GM18508 (cell line): ENCODE data around the gene KNCN.

Source experiments
- ATAC-seq: cut with Tn5 transposase; IDR thresholded peaks from one replicate; pipeline ENCODE4 v1.9.1; 2021; ENCODE audit warnings: moderate number of reproducible peaks; ENCODE audit not compliant: insufficient read depth, unreplicated experiment

KNCN gene

DNA sequence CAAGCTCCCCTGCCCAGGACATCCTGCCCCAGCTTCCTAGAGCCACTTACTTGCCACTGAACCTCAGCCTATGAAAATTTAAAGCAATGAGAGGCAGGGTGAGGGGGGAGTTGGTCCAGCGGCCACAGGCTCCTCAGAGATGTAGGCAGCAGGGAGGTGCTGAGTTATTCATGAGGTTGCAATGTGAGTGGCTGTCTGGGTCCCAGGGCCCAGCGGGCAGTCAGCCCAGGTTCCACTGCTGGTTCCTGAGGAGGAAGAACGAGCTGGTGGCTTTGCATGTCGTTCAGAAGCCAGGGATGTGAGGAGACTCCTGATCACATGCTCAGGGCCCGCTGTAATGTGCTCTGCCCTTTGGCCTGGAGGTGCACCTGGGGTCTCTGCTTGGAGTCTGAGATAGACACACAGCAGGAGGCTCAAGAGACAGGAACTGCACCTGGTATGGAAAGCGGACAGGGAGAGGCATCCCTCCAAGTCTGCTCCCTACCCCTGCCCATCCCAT, at the start of gene KNCN:
KNCN (minus strand) TSS at position 51 of the 499 bp plus-strand sequence. CDS start 432 bp downstream, outside the sequence.
- no peak for ATAC-seq

DNA sequence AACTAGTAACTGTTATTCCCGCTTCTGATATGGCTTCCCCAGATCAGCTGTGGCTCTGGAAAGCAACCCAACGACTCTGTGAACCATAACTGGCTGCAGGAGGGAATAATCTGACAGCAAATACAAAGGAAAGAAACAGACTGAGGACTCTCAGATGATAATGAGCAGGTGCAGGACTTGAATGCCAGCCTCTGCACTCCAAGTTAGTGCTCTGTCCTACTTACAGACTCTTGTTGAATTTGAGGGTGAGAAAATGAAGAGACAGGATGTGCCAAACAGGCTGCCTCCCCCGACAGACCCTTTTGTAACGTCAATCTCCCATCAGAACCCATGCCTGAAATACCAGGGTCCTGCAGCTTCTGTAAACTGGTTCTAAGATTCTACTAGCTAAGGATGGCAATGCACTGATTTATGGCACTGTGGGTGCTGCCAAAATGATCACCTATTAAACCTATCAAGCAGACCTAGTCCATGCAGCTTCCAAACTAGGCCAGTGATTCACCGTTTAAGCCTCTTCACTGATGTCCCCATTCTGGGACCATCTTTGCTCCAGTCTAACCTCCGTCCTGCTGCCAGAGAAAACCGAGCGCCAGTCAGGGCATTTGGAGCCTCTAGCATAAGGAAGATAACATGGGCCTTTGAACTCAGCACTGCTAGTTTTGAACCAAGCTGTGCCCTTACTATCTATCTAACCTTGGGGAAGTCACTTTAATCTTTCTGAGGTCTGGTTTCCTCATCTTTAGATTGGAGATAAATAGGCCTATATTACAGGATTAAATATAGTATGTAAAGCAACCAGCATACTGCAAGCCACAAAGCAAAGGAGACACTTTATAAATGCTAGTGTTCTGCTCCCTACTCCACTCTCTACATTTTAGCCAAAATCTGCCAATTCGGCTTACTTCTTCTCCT, 47.9 kb upstream of the KNCN start:
- ATAC-seq: no peak

DNA sequence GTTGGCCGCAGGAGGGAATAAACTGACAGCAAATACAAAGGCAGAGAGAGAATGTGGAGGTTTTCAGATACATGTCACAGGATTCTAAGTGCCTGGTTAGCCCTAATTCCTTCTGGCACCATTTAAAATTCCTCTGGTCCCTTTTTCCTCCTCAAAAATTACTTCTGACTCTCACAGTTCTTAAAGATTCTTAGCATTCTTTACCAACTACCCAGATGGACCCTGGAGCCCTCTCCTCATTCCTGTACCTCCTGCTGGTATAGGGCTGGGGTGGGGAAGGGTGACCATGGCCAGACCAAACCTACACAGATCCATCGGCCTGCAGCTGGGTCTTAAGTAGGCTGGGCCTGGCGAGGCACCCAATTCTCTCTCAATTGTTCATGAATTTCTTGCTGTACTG, 45.4 kb upstream of the KNCN start:
- ATAC-seq: no peak

DNA sequence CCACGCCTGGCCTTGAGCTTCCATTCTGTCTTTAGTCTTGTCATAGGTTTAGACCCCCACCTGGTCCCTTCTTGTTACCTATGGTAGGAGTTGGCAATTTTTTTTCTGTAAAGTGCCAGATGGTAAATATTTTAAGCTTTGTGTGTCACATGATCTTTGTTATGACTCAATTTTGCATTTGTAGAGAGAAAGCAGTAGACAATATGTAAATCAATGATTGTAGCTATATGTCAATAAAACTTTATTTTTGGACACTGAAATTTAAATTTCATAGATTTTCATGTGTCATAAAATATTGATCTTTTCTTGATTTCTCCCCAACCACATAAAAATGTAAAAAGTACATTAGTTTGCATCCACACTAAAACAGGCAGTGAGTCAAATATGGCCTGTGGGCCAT, 44.6 kb upstream of the KNCN start:
- no peak for ATAC-seq

DNA sequence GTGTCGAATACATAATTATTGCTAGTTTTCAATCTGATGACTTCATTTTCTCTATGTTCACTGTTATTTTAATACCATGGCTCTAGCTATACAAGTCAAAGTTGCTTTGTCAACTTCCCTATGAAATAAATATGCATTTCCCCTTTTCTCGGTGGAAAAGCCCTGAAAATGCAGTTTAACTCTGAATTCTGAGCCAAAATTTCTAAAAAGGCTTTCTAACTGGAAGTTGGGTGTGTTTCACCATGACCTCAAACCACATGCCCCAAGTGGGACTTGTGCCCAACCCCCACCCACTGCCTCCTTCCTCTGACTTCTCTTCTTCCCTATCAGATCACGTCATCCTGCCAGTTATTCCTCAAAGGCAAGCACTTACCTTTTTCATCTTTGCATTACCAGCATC, 43.7 kb upstream of the KNCN start:
- no peak for ATAC-seq

DNA sequence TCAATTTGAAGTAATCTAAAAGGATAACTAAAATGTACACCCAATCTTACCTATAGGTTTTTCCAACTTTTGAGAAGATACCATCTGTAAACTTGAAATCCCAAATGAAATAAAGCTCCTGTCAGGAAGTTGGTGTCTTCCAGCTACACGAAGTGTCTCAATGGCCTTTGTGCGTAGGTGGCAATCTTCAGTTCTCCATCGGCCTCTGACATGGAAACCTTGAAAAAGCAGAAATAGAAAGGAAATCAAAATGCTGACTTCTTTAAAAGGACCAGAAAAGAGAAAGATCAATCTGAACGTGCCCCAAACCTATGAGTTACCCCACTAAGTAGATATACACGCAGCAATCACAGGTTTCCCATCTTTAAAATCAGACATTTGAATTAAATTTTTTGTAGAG, 42.6 kb upstream of the KNCN start:
- no peak for ATAC-seq

DNA sequence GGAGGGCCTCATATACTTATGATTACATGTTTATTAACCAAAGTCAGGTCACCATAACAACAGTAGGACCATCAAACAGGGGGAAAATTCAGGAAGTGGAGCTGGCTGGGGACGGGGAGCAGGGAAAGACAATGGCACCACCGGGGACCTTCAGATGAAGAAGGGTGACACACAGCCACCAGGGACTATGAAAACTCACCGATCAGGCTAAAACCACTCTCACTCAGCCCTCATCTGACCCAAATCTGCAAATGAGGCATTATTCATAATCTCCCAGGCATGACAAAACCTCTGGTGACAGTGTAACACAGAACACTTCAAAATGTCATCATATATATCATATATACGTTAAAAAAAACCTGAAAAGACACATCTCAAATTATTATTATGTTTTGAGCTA, 41.4 kb upstream of the KNCN start:
- ATAC-seq: no peak

DNA sequence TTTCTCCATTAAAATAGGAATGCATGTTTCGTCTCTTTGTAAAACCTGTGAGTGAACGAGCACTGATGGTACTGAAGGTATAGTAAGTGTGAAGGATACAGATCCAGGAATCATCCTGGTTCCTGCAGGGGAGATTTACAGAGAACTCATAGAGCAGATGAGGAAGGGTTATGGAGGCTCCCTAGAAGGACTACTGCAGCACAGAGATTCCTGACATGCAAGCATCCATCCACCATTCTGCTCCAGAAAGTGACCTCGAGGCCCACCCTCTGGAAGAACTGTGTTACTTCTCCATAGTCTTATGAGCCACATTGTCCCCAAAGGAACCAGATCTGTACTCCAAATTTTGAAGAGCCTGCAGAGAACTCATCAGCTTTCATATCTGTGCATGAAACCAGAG, 38.1 kb upstream of the KNCN start:
- ATAC-seq: no peak

DNA sequence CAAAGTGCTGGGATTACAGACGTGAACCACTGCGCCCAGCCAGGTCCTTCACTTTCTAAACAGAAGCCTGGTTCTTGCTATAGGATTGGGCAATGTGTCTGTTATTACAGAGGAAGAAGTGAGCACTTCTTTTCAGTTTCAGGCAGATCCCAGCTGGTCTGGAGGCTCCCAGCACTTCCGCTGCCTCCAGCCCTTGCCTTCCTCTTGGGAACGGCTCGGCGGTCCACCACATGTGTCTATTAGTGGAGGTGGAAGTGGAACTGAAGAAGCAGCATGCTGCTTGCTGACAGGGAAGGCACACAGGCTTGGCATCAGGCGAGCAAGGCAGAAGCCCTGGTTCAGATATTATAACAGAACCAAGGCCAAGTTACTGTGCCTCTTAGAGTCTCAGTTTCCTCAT, 35.6 kb upstream of the KNCN start:
- ATAC-seq: no peak

DNA sequence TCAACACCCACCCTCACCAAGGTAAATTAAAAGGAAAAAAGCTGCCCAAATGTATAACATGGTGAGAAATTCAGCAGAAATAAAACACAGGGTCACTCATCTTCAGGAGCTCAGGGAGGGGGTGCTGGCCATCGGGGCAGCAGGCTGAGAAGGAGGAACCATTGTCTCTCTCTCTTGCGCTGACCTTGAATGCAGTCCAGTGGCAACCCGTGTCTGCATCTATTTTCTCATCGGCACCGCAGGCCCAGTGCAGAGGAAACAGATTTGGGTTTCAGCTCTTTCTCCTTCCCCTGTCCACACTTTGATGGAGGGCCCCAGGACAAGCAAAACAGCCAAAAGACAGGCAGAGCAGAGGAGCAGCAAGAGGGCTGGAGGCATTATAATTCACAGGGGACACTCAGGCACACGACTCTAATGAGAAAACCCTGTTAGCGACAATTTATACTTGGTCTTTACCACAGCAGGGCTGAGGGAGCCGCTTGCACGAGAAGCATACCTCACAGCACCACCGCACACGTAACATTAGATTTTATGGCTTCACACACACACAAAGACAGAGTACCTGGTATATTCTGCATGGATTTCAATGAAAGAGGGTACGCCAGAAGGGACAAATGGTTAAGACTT, 34.0 kb upstream of the KNCN start:
- ATAC-seq: no peak

DNA sequence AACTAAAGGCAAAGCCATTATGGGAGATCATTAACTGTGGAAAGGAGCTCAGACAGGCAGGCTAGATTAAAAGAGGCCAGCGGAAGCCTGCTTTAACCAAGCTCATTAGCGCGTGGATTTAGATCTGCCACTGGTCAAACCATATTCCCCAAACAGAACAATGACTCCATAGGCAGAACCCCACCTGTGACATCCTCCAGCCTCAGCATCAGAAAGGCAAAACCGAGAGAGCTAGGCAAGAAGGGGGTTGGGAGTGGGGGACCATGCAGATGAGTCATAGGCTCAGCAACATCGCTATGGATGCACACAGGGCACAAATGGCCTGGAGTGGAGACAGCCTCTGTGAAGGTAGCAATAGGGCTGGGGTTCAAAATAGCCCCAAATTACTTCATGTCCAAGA, 32.0 kb upstream of the KNCN start:
- no peak for ATAC-seq

DNA sequence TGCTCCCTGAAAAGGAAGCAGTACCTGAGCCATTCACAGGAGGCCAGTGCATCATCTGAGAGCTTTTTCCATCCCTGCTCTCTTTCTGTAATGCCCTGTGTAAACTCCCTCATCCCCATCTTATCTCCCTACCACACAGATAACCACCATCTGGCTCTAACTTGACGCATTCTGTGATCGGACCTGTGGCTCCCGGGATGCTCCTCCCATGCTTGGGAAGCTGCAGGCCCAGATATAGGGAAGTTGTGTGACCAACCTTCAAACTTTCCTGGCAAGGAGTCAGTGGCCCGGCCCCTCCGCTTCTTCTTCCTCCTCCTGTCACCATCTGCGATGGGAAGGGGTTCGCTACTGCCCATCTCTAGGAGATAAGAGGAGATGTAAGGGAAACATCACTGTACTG, 31.5 kb upstream of the KNCN start:
- ATAC-seq: no peak

DNA sequence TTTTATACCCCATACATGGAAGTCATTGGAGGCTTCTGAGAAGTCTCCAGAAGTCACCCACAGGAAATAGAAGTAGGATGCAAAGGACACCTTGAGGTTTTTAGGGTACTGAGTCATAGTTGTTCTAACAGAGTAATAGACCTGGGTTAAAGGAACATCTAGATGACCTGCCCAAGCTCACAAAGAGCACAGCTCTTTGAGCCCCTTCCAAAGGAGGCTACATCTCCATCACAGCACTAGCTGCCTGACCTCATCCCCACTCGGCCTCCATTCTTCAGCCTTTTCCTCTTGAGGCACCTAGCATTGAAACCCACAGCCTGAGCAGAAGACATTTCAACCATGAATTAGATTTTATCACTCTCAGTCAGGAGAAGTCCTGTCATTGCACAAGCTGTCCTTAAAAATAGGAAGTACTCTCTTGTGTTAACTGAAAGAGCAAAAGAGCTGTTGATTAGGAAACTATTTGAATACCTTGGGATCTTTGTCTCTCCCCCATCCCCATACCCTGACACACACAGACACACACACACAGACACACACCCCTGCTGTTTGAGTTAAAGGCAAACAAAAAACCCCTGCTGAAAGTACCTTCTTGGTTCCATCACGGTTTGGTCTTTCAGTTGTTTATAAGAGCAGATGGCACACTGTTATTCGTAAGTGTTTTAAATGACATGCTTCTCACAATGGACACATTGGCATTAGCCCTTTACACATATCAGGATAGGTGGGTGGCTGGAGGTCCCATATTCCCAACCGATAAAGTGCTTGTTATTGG, 30.4 kb upstream of the KNCN start:
- no peak for ATAC-seq

DNA sequence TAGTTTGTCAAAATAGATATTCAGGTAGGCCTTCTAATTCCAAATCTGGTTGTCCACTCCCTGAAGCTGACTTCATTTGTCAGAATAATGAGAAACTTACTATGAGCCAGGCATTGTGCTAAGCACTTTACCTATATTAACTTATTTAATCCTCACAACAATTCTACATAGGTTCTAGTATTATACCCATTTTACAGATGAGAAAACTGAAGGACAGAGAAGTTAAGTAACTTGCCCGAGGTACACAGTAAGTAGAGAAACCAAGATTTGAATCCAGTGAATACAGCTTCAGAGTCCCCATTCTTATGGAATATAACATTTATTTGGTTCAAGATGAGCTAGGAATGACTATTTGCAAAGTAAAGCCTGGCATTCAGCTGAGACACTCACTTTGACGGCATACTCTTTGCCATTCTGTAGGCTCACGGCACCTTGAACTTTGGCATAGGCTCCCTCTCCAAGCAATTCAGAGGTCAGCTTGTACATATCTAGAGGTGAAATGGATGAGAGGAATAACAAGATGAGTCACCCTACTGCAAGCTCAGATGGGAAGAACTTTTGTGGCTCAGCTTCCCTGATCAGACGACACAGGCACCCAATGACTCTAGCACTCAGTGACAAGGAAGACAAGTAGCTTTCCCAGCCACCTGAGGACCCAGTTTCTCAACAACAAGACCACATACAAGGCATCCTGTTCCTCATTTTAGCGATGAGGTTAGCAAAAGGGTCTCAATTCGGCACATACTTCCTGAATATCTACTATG, 28.9 kb upstream of the KNCN start:
- no peak for ATAC-seq

DNA sequence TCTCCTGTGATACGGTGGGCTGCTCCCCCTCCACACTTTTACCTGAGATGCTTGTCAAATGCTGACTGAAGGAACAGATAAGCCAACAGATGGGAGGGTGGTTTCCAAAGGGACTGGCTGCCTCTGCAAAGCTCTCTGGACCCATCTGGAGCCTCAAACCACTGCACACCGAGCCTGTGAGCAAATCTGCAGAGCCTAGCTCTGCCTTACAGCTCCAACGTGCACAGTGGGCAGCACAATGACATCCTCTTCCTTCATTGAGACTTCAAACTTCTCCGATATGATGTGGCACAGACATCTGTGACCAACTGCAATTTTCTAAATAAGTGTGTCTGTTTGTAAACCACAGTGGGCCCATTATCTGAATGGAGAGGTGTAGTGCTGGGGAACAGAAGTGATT, 26.2 kb upstream of the KNCN start:
- no peak for ATAC-seq

DNA sequence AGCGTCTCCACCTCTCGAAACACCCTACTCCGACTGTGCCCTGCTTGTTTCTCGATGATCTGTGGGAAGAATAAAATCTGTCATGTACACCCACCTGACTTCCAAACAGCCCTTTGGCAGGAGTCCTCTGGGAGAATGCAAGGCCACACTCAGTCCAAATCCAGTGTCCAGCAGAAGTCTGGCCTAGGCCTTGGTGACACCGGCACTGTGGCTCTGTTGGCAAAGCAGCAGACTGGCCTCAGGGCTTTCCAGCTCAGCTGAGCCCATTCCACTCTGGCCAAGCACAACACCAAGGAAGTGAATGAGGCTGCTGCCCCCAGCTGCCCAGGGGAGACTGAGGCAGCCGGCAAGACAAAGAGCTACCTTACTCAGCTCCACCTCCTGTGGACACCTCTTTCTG, 25.1 kb upstream of the KNCN start:
- no peak for ATAC-seq

DNA sequence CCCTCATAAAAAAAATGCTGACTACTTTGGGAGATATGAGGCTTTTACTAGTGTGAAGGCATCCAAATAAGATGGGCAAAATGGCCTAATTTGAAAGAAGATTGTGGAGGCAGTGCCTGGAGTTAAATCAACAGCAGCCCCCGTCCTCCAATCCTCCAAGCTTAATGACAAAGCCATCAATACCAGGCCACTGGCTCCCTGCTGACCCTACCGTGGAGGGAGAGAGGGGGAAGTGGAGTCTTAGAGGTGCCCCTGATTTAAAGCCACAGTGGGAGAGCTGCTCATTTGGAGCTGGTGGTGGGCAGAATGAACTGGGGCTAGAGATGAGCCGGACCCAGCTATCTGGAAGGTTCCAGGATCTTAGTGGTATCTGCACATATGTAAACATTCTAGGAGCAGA, 24.3 kb upstream of the KNCN start:
- ATAC-seq: no peak

DNA sequence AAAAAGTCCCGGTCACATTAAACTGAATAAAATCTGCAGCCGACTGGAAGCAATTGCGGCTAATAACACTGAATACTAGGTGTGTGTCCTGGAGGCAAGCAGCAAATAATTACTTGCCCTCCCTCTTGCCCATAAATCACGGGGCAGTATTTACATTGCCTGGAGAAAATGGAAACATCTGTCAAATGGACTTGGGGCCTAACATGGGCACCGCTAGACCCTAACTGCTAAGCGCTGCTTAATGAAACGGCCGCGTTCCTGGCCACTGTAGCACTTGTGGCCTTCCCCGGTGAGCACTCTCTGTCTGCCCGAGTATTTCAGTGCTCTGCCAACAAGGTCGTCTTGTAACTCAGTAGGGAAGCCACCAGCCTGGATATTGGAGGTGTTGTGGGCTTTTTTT, 23.9 kb upstream of the KNCN start:
- no peak for ATAC-seq

DNA sequence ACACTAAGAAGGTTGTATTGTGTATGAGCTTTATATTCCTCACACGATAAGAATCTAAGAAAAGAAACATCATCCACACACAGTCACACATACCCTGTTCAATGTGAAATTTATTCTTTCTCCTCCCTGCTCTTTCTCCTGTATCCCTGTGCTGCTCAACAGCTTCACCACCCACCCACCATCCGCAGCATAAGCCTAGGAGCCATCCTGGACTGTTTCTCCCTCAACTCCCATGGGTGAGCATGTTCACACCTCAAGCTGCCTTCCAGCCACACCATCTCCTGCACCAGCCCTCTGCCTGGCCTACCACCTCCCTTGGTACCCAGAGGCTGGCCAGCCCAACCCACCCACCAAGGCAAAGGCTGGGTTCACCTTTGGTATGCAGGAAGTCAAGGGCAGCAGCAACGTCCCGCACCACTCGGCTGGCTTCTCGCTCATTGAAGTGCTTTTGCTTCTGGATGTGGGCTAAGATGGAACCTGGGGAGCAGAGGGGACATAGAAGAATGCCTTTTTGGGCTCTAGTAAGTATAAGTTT, 20.3 kb upstream of the KNCN start:
- ATAC-seq: no peak
